ENCODE results near the gene ADAP1. TPM values are rescaled to one million over a fixed set of nuclear protein-coding genes. Genes with fewer than 3 reads are reported as not detected.

Gene ADAP1
- total RNA-seq, 1 experiment from 2014 or later, result 34.0 TPM

- Histone ChIP-seq H3K79me2 (ENCODE audit: insufficient read depth, low read length) (peaks cover 30% of the 10 kb centered on the region; the same call in 1 of the 2 replicates), H3K27me3 (ENCODE audit: insufficient read depth, low read length) (no peaks in the 10 kb centered on the region), H3K4me2 (ENCODE audit: low read length) (peak overlapping the region; percentile 44), H3K4me3 (replicated peaks in 1 of 2; ENCODE audit: low read depth in 1 of 2, low read length in 2 of 2) (no peak overlapping the region), H2AFZ (ENCODE audit: low read depth, low read length, poor library complexity, severe bottlenecking) (no peak overlapping the region), H3K9ac (ENCODE audit: low read length) (peak overlapping the region; percentile 8; the same call in 1 of the 2 replicates), H3K9me2 (ENCODE audit: insufficient read depth) (no peaks in the 10 kb centered on the region), H3K27ac (ENCODE audit: low read depth, low read length) (peak overlapping the region; percentile 18; the same call in 1 of the 2 replicates), H4K20me1 (ENCODE audit: insufficient read depth) (no peaks in the 10 kb centered on the region), H3K9me3 (ENCODE audit: control insufficient read depth in 1 of 2, insufficient read depth in 1 of 2, low read depth in 1 of 2, low read length in 2 of 2) (no peaks in the 10 kb centered on the region), H3K36me3 (ENCODE audit: control insufficient read depth in 1 of 2, insufficient read depth in 2 of 2, low read length in 2 of 2) (no peaks in the 10 kb centered on the region), H3K4me1 (ENCODE audit: control insufficient read depth in 1 of 2, insufficient read depth in 2 of 2, low read length in 2 of 2) (peaks cover 31 to 74% of the 10 kb centered on the region in 2 experiments)
- ChIA-PET CTCF (no interaction called here), RAD21 (ENCODE audit: low non-redundant PET in 1 of 2, low total read pairs in 2 of 2, uncharacterized antibody in 2 of 2, unreplicated experiment in 2 of 2) (interaction anchor here in 1 of 2 experiments (0.6 kb wide), 1 partner anchor 47 kb away, joined by 4 read pairs; no protein-coding TSS in a partner anchor), POLR2A (no interaction called here)
- no peak for ATAC-seq
- no peak for TF ChIP-seq SIN3A (IDR thresholded peaks at IDR 0.05; ENCODE audit: low read depth)
- no peak for TF ChIP-seq RAD21 (IDR thresholded peaks at IDR 0.05; ENCODE audit: low read depth)
- TF ChIP-seq CTCF (IDR thresholded peaks at IDR 0.05 in 2 of 3, conservative IDR thresholded peaks at IDR 0.05 in 1 of 3; ENCODE audit: borderline replicate concordance in 1 of 3, insufficient read depth in 1 of 3, low read depth in 2 of 3, low read length in 2 of 3), result no peak
- TF ChIP-seq SRF (IDR thresholded peaks at IDR 0.05; ENCODE audit: low read depth), result no peak
- intact Hi-C loops (cut with micrococcal nuclease), result no loop called here
- no TSS peak for BruUV-seq (replicated peaks)
- no peak for DNase-seq (ENCODE audit: low read depth, low spot score)
Observed at GRCh38 chr7:949021-949934, 5.2 kb downstream of the ADAP1 start.
